ENCODE results near the gene COG6. TPM values are rescaled to one million over a fixed set of nuclear protein-coding genes. Genes with fewer than 3 reads are reported as not detected.

COG6 gene
- total and polyA plus RNA-seq, 4 donors = 4.5 to 10.7 (median 8.0) TPM

DNA sequence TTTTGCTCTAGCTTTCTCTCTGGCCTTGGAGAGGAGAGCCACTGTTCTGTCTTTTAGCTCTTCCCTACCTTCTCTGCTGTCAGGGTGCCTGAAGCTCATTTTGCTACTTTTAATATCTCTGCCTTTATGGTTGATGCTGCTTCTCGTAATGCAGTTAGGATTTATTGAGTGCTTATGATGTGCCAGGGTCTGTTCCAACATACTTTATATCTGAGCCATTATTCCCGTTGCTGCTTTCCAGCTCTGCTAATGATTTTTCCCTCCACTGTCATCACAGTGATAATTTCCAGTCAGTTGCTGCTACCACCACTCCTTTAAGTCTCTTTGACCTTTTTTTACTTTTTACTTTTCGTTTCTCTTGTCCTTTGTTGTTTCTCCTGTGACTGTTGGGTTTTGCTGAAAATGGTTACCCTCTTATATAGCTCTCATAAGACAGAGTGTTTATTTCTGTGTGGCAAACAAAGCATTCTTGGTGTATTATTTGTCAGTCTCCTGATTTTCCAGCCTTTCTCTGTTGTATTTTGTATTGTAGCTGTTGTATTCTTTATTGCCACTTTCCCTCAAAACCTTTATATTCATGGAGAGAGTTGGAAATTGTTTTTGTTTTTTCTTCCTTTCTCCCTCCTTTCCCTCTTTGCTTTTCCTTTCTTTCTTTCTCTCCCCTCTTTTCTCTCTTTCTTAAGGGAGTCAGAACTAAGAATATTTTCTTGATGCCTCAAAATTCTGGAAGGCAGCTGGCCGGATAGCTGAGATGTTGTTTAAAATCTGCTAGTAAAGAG is 37.4 kb downstream of the COG6 start:
- TF ChIP-seq RAD21 (IDR thresholded peaks at IDR 0.05) (no peak), GABPA (IDR thresholded peaks at IDR 0.05 in 1 of 2, conservative IDR thresholded peaks at IDR 0.05 in 1 of 2) (no peak), TAF1 (conservative IDR thresholded peaks at IDR 0.05) (no peak), FOXA2 (IDR thresholded peaks at IDR 0.05) (no peak), FOXA1 (IDR thresholded peaks at IDR 0.05) (no peak), SP1 (IDR thresholded peaks at IDR 0.05) (no peak), RXRA (IDR thresholded peaks at IDR 0.05) (no peak), YY1 (IDR thresholded peaks at IDR 0.05) (no peak), HNF4A (conservative IDR thresholded peaks at IDR 0.05) (no peak), EGR1 (IDR thresholded peaks at IDR 0.05; ENCODE audit: low read depth in 2 of 2) (no peak)
- TF ChIP-seq, protein P1, sequence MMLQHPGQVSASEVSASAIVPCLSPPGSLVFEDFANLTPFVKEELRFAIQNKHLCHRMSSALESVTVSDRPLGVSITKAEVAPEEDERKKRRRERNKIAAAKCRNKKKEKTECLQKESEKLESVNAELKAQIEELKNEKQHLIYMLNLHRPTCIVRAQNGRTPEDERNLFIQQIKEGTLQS (IDR thresholded peaks at IDR 0.05) = no peak
- TF ChIP-seq, protein P2, sequence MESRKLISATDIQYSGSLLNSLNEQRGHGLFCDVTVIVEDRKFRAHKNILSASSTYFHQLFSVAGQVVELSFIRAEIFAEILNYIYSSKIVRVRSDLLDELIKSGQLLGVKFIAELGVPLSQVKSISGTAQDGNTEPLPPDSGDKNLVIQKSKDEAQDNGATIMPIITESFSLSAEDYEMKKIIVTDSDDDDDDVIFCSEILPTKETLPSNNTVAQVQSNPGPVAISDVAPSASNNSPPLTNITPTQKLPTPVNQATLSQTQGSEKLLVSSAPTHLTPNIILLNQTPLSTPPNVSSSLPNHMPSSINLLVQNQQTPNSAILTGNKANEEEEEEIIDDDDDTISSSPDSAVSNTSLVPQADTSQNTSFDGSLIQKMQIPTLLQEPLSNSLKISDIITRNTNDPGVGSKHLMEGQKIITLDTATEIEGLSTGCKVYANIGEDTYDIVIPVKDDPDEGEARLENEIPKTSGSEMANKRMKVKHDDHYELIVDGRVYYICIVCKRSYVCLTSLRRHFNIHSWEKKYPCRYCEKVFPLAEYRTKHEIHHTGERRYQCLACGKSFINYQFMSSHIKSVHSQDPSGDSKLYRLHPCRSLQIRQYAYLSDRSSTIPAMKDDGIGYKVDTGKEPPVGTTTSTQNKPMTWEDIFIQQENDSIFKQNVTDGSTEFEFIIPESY (IDR thresholded peaks at IDR 0.05) = no peak
- TF ChIP-seq, protein P3, sequence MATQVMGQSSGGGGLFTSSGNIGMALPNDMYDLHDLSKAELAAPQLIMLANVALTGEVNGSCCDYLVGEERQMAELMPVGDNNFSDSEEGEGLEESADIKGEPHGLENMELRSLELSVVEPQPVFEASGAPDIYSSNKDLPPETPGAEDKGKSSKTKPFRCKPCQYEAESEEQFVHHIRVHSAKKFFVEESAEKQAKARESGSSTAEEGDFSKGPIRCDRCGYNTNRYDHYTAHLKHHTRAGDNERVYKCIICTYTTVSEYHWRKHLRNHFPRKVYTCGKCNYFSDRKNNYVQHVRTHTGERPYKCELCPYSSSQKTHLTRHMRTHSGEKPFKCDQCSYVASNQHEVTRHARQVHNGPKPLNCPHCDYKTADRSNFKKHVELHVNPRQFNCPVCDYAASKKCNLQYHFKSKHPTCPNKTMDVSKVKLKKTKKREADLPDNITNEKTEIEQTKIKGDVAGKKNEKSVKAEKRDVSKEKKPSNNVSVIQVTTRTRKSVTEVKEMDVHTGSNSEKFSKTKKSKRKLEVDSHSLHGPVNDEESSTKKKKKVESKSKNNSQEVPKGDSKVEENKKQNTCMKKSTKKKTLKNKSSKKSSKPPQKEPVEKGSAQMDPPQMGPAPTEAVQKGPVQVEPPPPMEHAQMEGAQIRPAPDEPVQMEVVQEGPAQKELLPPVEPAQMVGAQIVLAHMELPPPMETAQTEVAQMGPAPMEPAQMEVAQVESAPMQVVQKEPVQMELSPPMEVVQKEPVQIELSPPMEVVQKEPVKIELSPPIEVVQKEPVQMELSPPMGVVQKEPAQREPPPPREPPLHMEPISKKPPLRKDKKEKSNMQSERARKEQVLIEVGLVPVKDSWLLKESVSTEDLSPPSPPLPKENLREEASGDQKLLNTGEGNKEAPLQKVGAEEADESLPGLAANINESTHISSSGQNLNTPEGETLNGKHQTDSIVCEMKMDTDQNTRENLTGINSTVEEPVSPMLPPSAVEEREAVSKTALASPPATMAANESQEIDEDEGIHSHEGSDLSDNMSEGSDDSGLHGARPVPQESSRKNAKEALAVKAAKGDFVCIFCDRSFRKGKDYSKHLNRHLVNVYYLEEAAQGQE (IDR thresholded peaks at IDR 0.05) = no peak
- TF ChIP-seq, protein P4, sequence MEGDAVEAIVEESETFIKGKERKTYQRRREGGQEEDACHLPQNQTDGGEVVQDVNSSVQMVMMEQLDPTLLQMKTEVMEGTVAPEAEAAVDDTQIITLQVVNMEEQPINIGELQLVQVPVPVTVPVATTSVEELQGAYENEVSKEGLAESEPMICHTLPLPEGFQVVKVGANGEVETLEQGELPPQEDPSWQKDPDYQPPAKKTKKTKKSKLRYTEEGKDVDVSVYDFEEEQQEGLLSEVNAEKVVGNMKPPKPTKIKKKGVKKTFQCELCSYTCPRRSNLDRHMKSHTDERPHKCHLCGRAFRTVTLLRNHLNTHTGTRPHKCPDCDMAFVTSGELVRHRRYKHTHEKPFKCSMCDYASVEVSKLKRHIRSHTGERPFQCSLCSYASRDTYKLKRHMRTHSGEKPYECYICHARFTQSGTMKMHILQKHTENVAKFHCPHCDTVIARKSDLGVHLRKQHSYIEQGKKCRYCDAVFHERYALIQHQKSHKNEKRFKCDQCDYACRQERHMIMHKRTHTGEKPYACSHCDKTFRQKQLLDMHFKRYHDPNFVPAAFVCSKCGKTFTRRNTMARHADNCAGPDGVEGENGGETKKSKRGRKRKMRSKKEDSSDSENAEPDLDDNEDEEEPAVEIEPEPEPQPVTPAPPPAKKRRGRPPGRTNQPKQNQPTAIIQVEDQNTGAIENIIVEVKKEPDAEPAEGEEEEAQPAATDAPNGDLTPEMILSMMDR (IDR thresholded peaks at IDR 0.05; ENCODE audit: low read depth, low read length, missing input control) = no peak
- TF ChIP-seq, protein P5, sequence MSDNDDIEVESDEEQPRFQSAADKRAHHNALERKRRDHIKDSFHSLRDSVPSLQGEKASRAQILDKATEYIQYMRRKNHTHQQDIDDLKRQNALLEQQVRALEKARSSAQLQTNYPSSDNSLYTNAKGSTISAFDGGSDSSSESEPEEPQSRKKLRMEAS (IDR thresholded peaks at IDR 0.05) = no peak
- Histone ChIP-seq H3K9me3 (ENCODE audit: control insufficient read depth in 4 of 4, low read length in 3 of 4) (no peaks in the 10 kb centered on the region), H3K36me3 (ENCODE audit: control insufficient read depth in 4 of 4, insufficient read depth in 3 of 4, low read depth in 1 of 4, low read length in 3 of 4) (peaks cover 0 to 3% (median 1%) of the 10 kb centered on the region in 4 donors), H3K9ac (ENCODE audit: low read depth in 1 of 2, low read length in 2 of 2) (no peak overlapping the region), H3K27me3 (ENCODE audit: control insufficient read depth in 4 of 4, insufficient read depth in 4 of 4, low read length in 3 of 4) (no peaks in the 10 kb centered on the region), H3K27ac (ENCODE audit: low read depth in 1 of 2, low read length in 2 of 2) (no peak overlapping the region), H3K4me1 (ENCODE audit: control insufficient read depth in 4 of 4, insufficient read depth in 4 of 4, low read length in 3 of 4) (no peaks in the 10 kb centered on the region), H3K4me3 (ENCODE audit: low read depth in 1 of 3, low read length in 3 of 3) (no peak overlapping the region)
- no peak for DNase-seq (ENCODE audit: low spot score)
- WGBS = 91% methylated on average over 4 of the region's 4 CpGs

Data from liver (tissue), 9 donors.